ENCODE data around the gene SORD.
"Not testable (repeated sequence)": the region's sequence is repeated elsewhere in the genome, so short reads cannot be mapped to it uniquely, and the experiment has no call there.

The SORD gene

GRCh38 chr15:45022871-45023658, at the start of gene SORD:
SORD (plus strand) TSS chr15:45023195; CDS start chr15:45023284, 89 bp downstream.
- ATAC-seq (peak; percentile 97), DNase-seq (ENCODE audit: low spot score in 2 of 2) (peak; percentile 86 to 91)
- Mint-ChIP-seq H3K9me3 (no peaks in the 10 kb centered on the region), H3K36me3 (no peaks in the 10 kb centered on the region), H3K4me1 (peaks cover 20% of the 10 kb centered on the region), H3K27ac (peak within 1 kb of the TSS; percentile 74), H3K4me3 (peak within 1 kb of the TSS; percentile 83)

GRCh38 chr15:44976183-44976582, 46.8 kb upstream of the SORD start:
- H3K4me3 Mint-ChIP-seq; H3K9me3 Mint-ChIP-seq; ATAC-seq; H3K4me1 Mint-ChIP-seq; DNase-seq (ENCODE audit: low spot score in 2 of 2); H3K27ac Mint-ChIP-seq; H3K36me3 Mint-ChIP-seq: not testable (repeated sequence)

- not testable (repeated sequence) for H3K4me3 Mint-ChIP-seq; H3K4me1 Mint-ChIP-seq; H3K27ac Mint-ChIP-seq; DNase-seq (ENCODE audit: low spot score in 2 of 2); ATAC-seq; H3K9me3 Mint-ChIP-seq; H3K36me3 Mint-ChIP-seq
Measured at GRCh38 chr15:44977781-44978180, 45.2 kb upstream of the SORD start.

GRCh38 chr15:44979617-44980339, 43.2 kb upstream of the SORD start:
- H3K9me3 Mint-ChIP-seq; H3K36me3 Mint-ChIP-seq; H3K4me1 Mint-ChIP-seq; H3K4me3 Mint-ChIP-seq; H3K27ac Mint-ChIP-seq; DNase-seq (ENCODE audit: low spot score in 2 of 2); ATAC-seq: not testable (repeated sequence)

- not testable (repeated sequence) for H3K9me3 Mint-ChIP-seq; DNase-seq (ENCODE audit: low spot score in 2 of 2); H3K36me3 Mint-ChIP-seq; ATAC-seq; H3K4me3 Mint-ChIP-seq; H3K27ac Mint-ChIP-seq; H3K4me1 Mint-ChIP-seq
Measured at GRCh38 chr15:44984144-44984543, 38.9 kb upstream of the SORD start.

GRCh38 chr15:44986346-44987055, 36.5 kb upstream of the SORD start:
- H3K36me3 Mint-ChIP-seq; H3K9me3 Mint-ChIP-seq; H3K4me3 Mint-ChIP-seq; DNase-seq (ENCODE audit: low spot score in 2 of 2); H3K27ac Mint-ChIP-seq; H3K4me1 Mint-ChIP-seq; ATAC-seq: not testable (repeated sequence)

GRCh38 chr15:44987711-44988110, 35.3 kb upstream of the SORD start:
- DNase-seq (ENCODE audit: low spot score in 2 of 2); H3K36me3 Mint-ChIP-seq; H3K27ac Mint-ChIP-seq; H3K4me1 Mint-ChIP-seq; H3K4me3 Mint-ChIP-seq; H3K9me3 Mint-ChIP-seq: not testable (repeated sequence)
- ATAC-seq, result peak; percentile 94

GRCh38 chr15:44988184-44988869, 34.7 kb upstream of the SORD start:
- DNase-seq (ENCODE audit: low spot score in 2 of 2); H3K36me3 Mint-ChIP-seq; H3K4me3 Mint-ChIP-seq; H3K9me3 Mint-ChIP-seq; H3K4me1 Mint-ChIP-seq; H3K27ac Mint-ChIP-seq: not testable (repeated sequence)
- ATAC-seq, result peak; percentile 38

GRCh38 chr15:44988870-44989219, 34.1 kb upstream of the SORD start:
- H3K27ac Mint-ChIP-seq; H3K4me1 Mint-ChIP-seq; DNase-seq (ENCODE audit: low spot score in 2 of 2); H3K4me3 Mint-ChIP-seq; H3K36me3 Mint-ChIP-seq; ATAC-seq; H3K9me3 Mint-ChIP-seq: not testable (repeated sequence)

- H3K36me3 Mint-ChIP-seq, ATAC-seq: not testable (repeated sequence)
Measured at GRCh38 chr15:44997632-44998031, 25.4 kb upstream of the SORD start.

GRCh38 chr15:44999105-44999504, 23.9 kb upstream of the SORD start:
- Mint-ChIP-seq H3K9me3 (no peaks in the 10 kb centered on the region), H3K36me3 (no peaks in the 10 kb centered on the region), H3K27ac (no peak overlapping the region), H3K4me1 (no peaks in the 10 kb centered on the region), H3K4me3 (no peak overlapping the region)
- ATAC-seq, result no peak
- DNase-seq (ENCODE audit: low spot score in 2 of 2), result no peak

More at GRCh38 chr15:44997632-44998031, 25.4 kb upstream of the SORD start:
- H3K27ac Mint-ChIP-seq; H3K4me1 Mint-ChIP-seq; DNase-seq (ENCODE audit: low spot score in 2 of 2); H3K9me3 Mint-ChIP-seq; H3K4me3 Mint-ChIP-seq: not testable (repeated sequence)

- DNase-seq (ENCODE audit: low spot score in 2 of 2); H3K4me1 Mint-ChIP-seq; H3K36me3 Mint-ChIP-seq; H3K27ac Mint-ChIP-seq; H3K4me3 Mint-ChIP-seq; H3K9me3 Mint-ChIP-seq; ATAC-seq: not testable (repeated sequence)
Measured at GRCh38 chr15:45001180-45001579, 21.8 kb upstream of the SORD start.

- peak; percentile 31 for ATAC-seq
Measured at GRCh38 chr15:45003731-45004410, 19.1 kb upstream of the SORD start.

GRCh38 chr15:45004590-45005175, 18.3 kb upstream of the SORD start:
- not testable (repeated sequence) for H3K9me3 Mint-ChIP-seq; H3K27ac Mint-ChIP-seq; H3K4me1 Mint-ChIP-seq; DNase-seq (ENCODE audit: low spot score in 2 of 2); H3K36me3 Mint-ChIP-seq; H3K4me3 Mint-ChIP-seq
- ATAC-seq, result peak; percentile 80

More at GRCh38 chr15:45003731-45004410, 19.1 kb upstream of the SORD start:
- H3K27ac Mint-ChIP-seq; H3K36me3 Mint-ChIP-seq; DNase-seq (ENCODE audit: low spot score in 2 of 2); H3K4me1 Mint-ChIP-seq; H3K4me3 Mint-ChIP-seq; H3K9me3 Mint-ChIP-seq: not testable (repeated sequence)
